Stimulated activated CD4-positive, alpha-beta T cell treated with anti-CD3 and anti-CD28 coated beads, Interleukin-1b, Interleukin-23, amount 100 ng/mL, for 4 hours (primary cell): Measurements from ENCODE around the gene ZBTB22.
A peak's percentile ranks its signal among the peaks of the same experiment; 100 is the strongest.
"Not testable (repeated sequence)": the region's sequence is repeated elsewhere in the genome, so short reads cannot be mapped to it uniquely, and the experiment has no call there.

Experiments
- DNase-seq, 2 donors: peaks; one replicate each; pipeline ENCODE4 v3.0.0-alpha.2; 2020; ENCODE audit warnings: low read depth in 2 of 2

Gene ZBTB22

DNA sequence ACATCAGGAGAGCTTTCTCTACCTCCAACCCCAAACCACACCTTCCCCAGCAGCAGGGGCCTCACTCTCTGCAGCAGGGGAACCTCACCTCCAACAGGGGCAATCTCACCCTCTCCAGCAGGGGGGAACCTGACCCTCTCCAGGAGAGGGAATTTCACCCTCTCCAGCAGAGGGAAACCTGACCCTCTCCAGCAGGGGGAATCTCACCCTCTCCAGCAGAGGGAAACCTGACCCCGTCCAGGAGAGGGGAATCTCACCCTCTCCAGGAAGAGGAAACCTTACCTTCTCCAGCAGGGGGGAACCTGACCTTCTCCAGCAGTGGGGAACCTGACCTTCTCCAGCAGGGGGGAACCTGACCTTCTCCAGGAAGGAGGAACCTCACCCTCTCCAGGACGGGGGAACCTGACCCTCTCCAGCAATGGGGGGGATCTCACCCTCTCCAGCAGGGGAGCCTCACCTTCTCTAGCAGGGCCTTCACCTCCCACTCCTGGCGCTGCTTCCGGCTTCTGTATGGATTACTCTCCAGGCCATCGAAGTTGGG is 37.5 kb downstream of the ZBTB22 start:
- no peak for DNase-seq

DNA sequence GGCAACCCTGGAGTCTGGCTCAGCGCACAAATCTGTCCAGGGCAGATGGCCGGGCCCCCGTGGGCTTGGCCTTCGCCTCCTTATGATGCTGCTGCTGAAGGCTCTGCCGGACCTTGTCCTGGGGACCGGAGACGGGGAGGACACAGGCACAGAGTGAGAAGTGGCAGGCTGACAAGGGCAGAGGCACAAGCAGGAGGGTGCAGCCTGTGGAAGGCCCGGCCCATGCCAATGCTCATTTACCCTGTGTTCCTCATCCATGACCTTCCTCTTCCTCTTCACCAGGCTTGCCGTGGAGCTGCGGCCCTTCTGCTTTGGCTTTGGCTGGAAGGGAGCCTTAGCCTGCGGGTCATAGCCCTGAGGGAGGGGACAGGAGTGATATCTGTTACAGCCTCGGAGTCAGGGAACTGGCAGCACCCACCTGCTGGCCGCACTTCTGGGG is 38.3 kb downstream of the ZBTB22 start:
- DNase-seq: no peak

GRCh38 chr6:33278810-33279209 is 38.7 kb downstream of the ZBTB22 start:
- DNase-seq: no peak

GRCh38 chr6:33278392-33278741 is 39.2 kb downstream of the ZBTB22 start:
- no peak for DNase-seq

GRCh38 chr6:33277663-33278391 is 39.7 kb downstream of the ZBTB22 start:
- no peak for DNase-seq

GRCh38 chr6:33276864-33277662 is 40.5 kb downstream of the ZBTB22 start, which contains the start of gene B3GALT4:
TSS of gene B3GALT4 (plus strand) at chr6:33277123. CDS start at chr6:33277420, 297 bp downstream.
- peak; percentile 57 to 72 for DNase-seq

- DNase-seq: no peak
Measured at GRCh38 chr6:33276581-33276863, 41.0 kb downstream of the ZBTB22 start.

GRCh38 chr6:33275795-33276580 is 41.6 kb downstream of the ZBTB22 start:
- DNase-seq: not testable (repeated sequence)

- no peak for DNase-seq
Measured at GRCh38 chr6:33273924-33274902, 43.3 kb downstream of the ZBTB22 start.

DNA sequence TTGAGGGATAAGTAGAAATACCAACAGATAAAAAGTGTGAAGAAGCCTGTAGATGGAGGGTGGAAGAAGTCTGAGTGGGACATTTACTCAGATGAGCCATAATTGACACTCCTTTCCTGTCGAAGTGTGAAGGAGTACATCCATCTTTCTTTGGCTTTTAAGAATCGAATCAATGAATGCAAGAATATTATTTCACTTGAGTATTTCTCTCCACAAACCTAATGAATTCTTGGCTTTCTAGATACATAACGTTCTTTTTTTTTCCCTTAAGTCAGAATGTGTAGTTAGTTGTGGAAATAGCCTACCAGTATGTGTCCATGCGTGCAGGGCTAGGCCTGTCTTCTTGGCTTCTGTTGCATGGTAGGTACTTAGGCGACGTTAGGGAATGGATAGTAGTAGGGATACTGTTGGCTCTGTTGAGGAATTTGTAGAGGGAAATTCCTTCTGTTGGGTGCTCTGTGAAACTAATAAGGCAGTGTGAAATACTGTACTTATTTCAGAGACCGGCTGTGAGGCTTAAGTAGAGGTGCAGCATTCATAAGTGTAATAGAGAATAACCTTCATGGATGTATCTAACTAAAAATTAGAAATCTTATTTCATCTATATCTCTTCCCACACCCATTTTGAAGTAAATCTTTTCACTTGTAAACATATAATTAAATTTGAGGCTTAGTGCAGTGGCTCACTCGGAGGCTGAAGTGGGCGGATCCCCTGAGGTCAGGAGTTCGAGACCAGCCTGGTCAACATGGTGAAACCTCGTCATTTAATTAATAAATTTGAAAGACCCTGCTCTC is 44.2 kb downstream of the ZBTB22 start:
- DNase-seq: no peak

GRCh38 chr6:33272275-33273128 is 45.0 kb downstream of the ZBTB22 start:
- DNase-seq: no peak

DNA sequence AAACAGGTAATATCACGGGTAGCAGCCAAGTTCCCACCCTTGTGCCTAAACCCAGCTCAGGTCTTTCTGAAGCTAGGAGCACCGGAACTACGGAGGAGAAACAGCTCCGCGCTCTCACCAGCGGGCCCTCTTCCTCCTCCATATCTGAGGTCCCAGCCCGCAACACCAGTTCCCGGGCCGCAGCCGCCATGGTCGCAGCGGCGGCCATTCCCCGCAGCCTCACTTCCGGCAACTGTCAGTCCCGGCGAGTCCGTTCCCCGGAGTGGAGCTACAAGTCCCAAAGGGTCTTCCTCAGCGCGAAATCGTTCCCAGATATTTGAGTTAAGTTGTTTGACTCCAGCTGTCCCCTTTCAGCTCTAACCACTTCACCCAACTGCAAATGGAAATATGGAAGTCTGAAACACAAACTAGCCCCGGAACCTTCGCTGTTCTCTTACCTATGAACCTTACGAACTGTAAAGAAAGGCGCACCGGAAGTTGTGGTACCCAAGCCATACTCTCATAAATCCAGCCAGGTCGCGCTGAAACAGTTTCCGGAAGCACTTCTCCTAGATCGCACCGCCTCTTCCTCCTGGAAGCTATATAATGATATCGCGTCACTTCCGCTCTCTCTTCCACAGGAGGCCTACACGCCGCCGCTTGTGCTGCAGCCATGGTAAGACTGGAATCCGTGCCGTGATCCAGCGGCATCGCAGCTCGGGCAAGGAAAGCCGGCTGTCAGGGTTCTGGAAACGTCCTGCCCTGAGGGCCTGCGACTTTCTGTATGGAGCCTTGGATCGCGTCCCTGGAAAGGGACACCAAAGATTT is 45.9 kb downstream of the ZBTB22 start, which contains the start of the genes RPS18 and VPS52:
Gene RPS18 (plus strand): TSS at position 608 of the 807 bp plus-strand sequence. CDS start 45 bp downstream, at position 653.
Gene VPS52 (minus strand): TSS at position 409 of the 807 bp plus-strand sequence. CDS start 201 bp downstream, at position 208.
- DNase-seq: peak; percentile 70 to 89

DNA sequence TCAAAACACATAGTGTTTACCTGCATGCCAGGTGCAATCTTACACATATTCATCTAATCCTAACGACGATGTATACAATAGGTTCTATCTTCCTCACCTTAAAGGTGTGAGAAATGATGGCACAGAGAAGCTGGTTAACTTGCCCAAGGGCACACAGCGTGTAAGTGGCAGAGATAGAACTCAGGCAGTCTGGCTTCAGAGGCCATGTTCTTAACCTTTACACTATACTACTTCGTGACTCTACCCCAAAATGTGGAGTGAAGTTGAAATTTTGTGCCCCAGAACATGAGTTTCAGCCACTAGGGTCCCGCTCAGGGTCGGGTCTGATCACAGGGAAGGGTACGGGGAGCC is 46.5 kb downstream of the ZBTB22 start:
- DNase-seq: no peak
